Measurements from ENCODE around the gene ECD.
A peak's percentile ranks its signal among the peaks of the same experiment; 100 is the strongest.

ECD gene

GRCh38 chr10:73167783-73168464 lies at the start of gene ECD, which contains the start of gene FAM149B1:
Gene ECD (minus strand): TSS chr10:73168008. CDS start chr10:73163937, 4,071 bp downstream.
Gene FAM149B1 (plus strand): TSS chr10:73168119. CDS start chr10:73168340, 221 bp downstream.
- TF ChIP-seq, protein P1, sequence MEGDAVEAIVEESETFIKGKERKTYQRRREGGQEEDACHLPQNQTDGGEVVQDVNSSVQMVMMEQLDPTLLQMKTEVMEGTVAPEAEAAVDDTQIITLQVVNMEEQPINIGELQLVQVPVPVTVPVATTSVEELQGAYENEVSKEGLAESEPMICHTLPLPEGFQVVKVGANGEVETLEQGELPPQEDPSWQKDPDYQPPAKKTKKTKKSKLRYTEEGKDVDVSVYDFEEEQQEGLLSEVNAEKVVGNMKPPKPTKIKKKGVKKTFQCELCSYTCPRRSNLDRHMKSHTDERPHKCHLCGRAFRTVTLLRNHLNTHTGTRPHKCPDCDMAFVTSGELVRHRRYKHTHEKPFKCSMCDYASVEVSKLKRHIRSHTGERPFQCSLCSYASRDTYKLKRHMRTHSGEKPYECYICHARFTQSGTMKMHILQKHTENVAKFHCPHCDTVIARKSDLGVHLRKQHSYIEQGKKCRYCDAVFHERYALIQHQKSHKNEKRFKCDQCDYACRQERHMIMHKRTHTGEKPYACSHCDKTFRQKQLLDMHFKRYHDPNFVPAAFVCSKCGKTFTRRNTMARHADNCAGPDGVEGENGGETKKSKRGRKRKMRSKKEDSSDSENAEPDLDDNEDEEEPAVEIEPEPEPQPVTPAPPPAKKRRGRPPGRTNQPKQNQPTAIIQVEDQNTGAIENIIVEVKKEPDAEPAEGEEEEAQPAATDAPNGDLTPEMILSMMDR (conservative IDR thresholded peaks at IDR 0.05; ENCODE audit: low read depth, low read length): no peak
- H3K4me3 ChIP-seq (ENCODE audit: low read depth, low read length): peak within 1 kb of the TSS; percentile 78
- DNase-seq (ENCODE audit: low read depth): peak; percentile 93

DNA sequence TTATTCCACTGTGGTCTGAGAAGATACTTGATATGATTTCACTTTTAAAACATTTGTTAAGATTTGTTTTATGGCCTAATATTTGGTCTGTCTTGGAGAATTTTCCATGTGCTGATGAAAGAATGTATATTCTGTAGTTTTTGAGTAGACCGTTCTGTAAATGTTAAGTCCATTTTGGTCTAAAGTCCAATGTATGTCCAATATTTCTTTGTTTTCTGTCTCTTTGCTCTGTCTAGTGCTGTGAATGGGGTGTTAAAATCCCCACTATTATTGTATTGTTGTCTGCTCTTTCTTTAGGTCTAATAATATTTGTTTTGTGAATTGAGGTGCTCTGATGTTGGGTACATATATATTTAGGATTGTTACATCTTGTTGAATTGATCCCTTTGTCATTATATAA lies 47.9 kb upstream of the ECD start:
- TF ChIP-seq, protein P1 (conservative IDR thresholded peaks at IDR 0.05; ENCODE audit: low read depth, low read length): no peak
- DNase-seq (ENCODE audit: low read depth): no peak
- H3K4me3 ChIP-seq (ENCODE audit: low read depth, low read length): no peak overlapping the region

- TF ChIP-seq, protein P1 (conservative IDR thresholded peaks at IDR 0.05; ENCODE audit: low read depth, low read length): no peak
- no peak for DNase-seq (ENCODE audit: low read depth)
Observed at GRCh38 chr10:73211106-73211811, 43.5 kb upstream of the ECD start.

GRCh38 chr10:73210395-73211105 lies 42.7 kb upstream of the ECD start:
- H3K4me3 ChIP-seq (ENCODE audit: low read depth, low read length): no peak overlapping the region
- TF ChIP-seq, protein P1 (conservative IDR thresholded peaks at IDR 0.05; ENCODE audit: low read depth, low read length): no peak
- DNase-seq (ENCODE audit: low read depth): no peak

More at GRCh38 chr10:73211106-73211811, 43.5 kb upstream of the ECD start:
- no peak overlapping the region for H3K4me3 ChIP-seq (ENCODE audit: low read depth, low read length)

- DNase-seq (ENCODE audit: low read depth): peak; percentile 59
- TF ChIP-seq, protein P1 (conservative IDR thresholded peaks at IDR 0.05; ENCODE audit: low read depth, low read length): no peak
- H3K4me3 ChIP-seq (ENCODE audit: low read depth, low read length): no peak overlapping the region
Observed at GRCh38 chr10:73209705-73210104, 41.9 kb upstream of the ECD start.

DNA sequence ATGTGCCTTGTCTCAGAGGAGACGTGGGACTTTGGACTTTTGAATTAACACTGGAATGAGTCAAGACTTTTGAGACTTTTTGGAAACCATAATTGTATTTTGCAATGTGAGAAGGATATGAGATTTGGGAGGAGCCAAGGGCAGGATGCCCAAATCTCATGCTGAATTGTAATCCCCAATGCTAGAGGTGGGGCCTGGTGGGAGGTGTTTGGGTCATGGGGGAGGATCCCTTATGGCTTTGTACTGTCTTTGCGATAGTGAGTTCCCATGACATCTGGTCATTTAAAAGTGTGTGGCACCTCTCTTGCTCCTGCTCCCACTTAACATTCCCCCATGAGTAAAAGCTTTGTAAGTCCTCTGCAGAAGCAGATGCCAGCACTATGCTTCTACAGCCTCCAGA lies 40.1 kb upstream of the ECD start:
- H3K4me3 ChIP-seq (ENCODE audit: low read depth, low read length): no peak overlapping the region
- TF ChIP-seq, protein P1 (conservative IDR thresholded peaks at IDR 0.05; ENCODE audit: low read depth, low read length): no peak
- DNase-seq (ENCODE audit: low read depth): no peak

Measured in choroid plexus epithelial cell (primary cell).